ENCODE results near the gene APBB3.

APBB3 gene

GRCh38 chr5:140570058-140570457 lies 5.7 kb upstream of the APBB3 start:
- no peak for TF ChIP-seq JUND (IDR thresholded peaks at IDR 0.05; ENCODE audit: low read depth)
- DNase-seq (ENCODE audit: low read depth in 1 of 2, low spot score in 1 of 2), result no peak
- in situ Hi-C loops (cut with HindIII; ENCODE audit: low pct_unique_long_range_greater_than_20kb, low sequenced_read_pairs), result no loop called here

- no peak for DNase-seq (ENCODE audit: low read depth in 1 of 2, low spot score in 1 of 2)
- TF ChIP-seq JUND (IDR thresholded peaks at IDR 0.05; ENCODE audit: low read depth), result no peak
- in situ Hi-C loops (cut with HindIII; ENCODE audit: low pct_unique_long_range_greater_than_20kb, low sequenced_read_pairs), result no loop called here
Measured at GRCh38 chr5:140569197-140569596, 4.8 kb upstream of the APBB3 start.

GRCh38 chr5:140568443-140569063 lies 4.2 kb upstream of the APBB3 start:
- no peak for TF ChIP-seq JUND (IDR thresholded peaks at IDR 0.05; ENCODE audit: low read depth)
- DNase-seq (ENCODE audit: low read depth in 1 of 2, low spot score in 1 of 2), result no peak
- in situ Hi-C loops (cut with HindIII; ENCODE audit: low pct_unique_long_range_greater_than_20kb, low sequenced_read_pairs), result no loop called here

GRCh38 chr5:140567871-140568270 lies 3.5 kb upstream of the APBB3 start:
- in situ Hi-C loops (cut with HindIII; ENCODE audit: low pct_unique_long_range_greater_than_20kb, low sequenced_read_pairs), result no loop called here
- no peak for TF ChIP-seq JUND (IDR thresholded peaks at IDR 0.05; ENCODE audit: low read depth)
- DNase-seq (ENCODE audit: low read depth in 1 of 2, low spot score in 1 of 2), result no peak

- no peak for DNase-seq (ENCODE audit: low read depth in 1 of 2, low spot score in 1 of 2)
- in situ Hi-C loops (cut with HindIII; ENCODE audit: low pct_unique_long_range_greater_than_20kb, low sequenced_read_pairs), result no loop called here
- TF ChIP-seq JUND (IDR thresholded peaks at IDR 0.05; ENCODE audit: low read depth), result no peak
Measured at GRCh38 chr5:140567136-140567818, 2.9 kb upstream of the APBB3 start.

- DNase-seq (ENCODE audit: low read depth in 1 of 2, low spot score in 1 of 2), result no peak
- in situ Hi-C loops (cut with HindIII; ENCODE audit: low pct_unique_long_range_greater_than_20kb, low sequenced_read_pairs), result no loop called here
- TF ChIP-seq JUND (IDR thresholded peaks at IDR 0.05; ENCODE audit: low read depth), result no peak
Measured at GRCh38 chr5:140566665-140567064, 2.3 kb upstream of the APBB3 start.

GRCh38 chr5:140565780-140566095 lies 1.3 kb upstream of the APBB3 start:
- no peak for TF ChIP-seq JUND (IDR thresholded peaks at IDR 0.05; ENCODE audit: low read depth)
- in situ Hi-C loops (cut with HindIII; ENCODE audit: low pct_unique_long_range_greater_than_20kb, low sequenced_read_pairs), result no loop called here
- no peak for DNase-seq (ENCODE audit: low read depth in 1 of 2, low spot score in 1 of 2)

GRCh38 chr5:140565024-140565779 lies 804 bp upstream of the APBB3 start:
- no peak for DNase-seq (ENCODE audit: low read depth in 1 of 2, low spot score in 1 of 2)
- in situ Hi-C loops (cut with HindIII; ENCODE audit: low pct_unique_long_range_greater_than_20kb, low sequenced_read_pairs), result no loop called here
- TF ChIP-seq JUND (IDR thresholded peaks at IDR 0.05; ENCODE audit: low read depth), result no peak

- peak in 1 of 2 experiments; percentile 32 for DNase-seq (ENCODE audit: low read depth in 1 of 2, low spot score in 1 of 2)
- TF ChIP-seq JUND (IDR thresholded peaks at IDR 0.05; ENCODE audit: low read depth), result no peak
- in situ Hi-C loops (cut with HindIII; ENCODE audit: low pct_unique_long_range_greater_than_20kb, low sequenced_read_pairs), result no loop called here
Measured at GRCh38 chr5:140563596-140563995, 802 bp downstream of the APBB3 start.

GRCh38 chr5:140561753-140562523 lies 2.5 kb downstream of the APBB3 start:
- in situ Hi-C loops (cut with HindIII; ENCODE audit: low pct_unique_long_range_greater_than_20kb, low sequenced_read_pairs), result no loop called here

GRCh38 chr5:140560227-140560626 lies 4.2 kb downstream of the APBB3 start:
- DNase-seq (ENCODE audit: low read depth in 1 of 2, low spot score in 1 of 2), result no peak
- TF ChIP-seq JUND (IDR thresholded peaks at IDR 0.05; ENCODE audit: low read depth), result no peak
- in situ Hi-C loops (cut with HindIII; ENCODE audit: low pct_unique_long_range_greater_than_20kb, low sequenced_read_pairs), result no loop called here

More at GRCh38 chr5:140561753-140562523, 2.5 kb downstream of the APBB3 start:
- DNase-seq (ENCODE audit: low read depth in 1 of 2, low spot score in 1 of 2), result no peak
- TF ChIP-seq JUND (IDR thresholded peaks at IDR 0.05; ENCODE audit: low read depth), result no peak

- TF ChIP-seq JUND (IDR thresholded peaks at IDR 0.05; ENCODE audit: low read depth), result no peak
- DNase-seq (ENCODE audit: low read depth in 1 of 2, low spot score in 1 of 2), result no peak
- in situ Hi-C loops (cut with HindIII; ENCODE audit: low pct_unique_long_range_greater_than_20kb, low sequenced_read_pairs), result no loop called here
Measured at GRCh38 chr5:140558542-140558941, 5.9 kb downstream of the APBB3 start.
